ENCODE data around the gene FARP1. TPM values are rescaled to one million over a fixed set of nuclear protein-coding genes. Genes with fewer than 3 reads are reported as not detected.

FARP1 gene
- total and polyA plus RNA-seq, 2 of the 13 experiments (the other 11 are each of a cell fraction or from before 2014, with no cell fraction given) = 70.6 to 126 TPM

DNA sequence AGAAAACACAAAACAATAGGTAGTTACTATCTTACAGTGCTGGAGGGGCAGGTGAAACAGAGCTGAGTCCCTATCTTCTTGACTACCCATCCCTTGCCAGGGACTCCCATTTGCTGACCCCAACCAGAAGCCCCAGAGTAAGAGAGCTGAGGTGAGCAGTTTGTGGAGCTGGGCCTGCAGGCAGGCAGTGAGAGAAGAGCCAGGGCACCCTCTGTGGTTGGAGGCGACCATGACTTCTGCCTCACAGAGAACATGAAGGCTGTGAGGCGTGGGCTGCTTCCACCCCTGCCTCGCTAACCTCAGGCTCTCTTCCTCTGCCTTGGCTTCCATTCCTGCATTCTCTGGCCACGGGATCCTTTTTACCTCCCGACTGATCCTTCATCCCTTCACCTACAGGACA is 81.7 kb downstream of the FARP1 start:
- ATAC-seq (peak; percentile 50; the same call in 2 of the 3 replicates), FAIRE-seq (no peak), DNase-seq (ENCODE audit: low spot score) (no peak)
- in situ Hi-C loops (cut with HindIII; ENCODE audit: extremely low pct_ligation_motif_present, low pct_unique_long_range_greater_than_20kb) = no loop called here
- Histone ChIP-seq H3K36me3 (replicated peaks in 1 of 2; ENCODE audit: control insufficient read depth in 1 of 2, insufficient read depth in 2 of 2, low read length in 2 of 2) (peaks cover 15 to 52% of the 10 kb centered on the region in 2 experiments), H3K79me2 (ENCODE audit: insufficient read depth, low read length) (peaks cover 91% of the 10 kb centered on the region), H3K27me3 (ENCODE audit: control insufficient read depth in 1 of 2, insufficient read depth in 2 of 2, low read length in 2 of 2) (no peaks in the 10 kb centered on the region), H3K4me1 (ENCODE audit: insufficient read depth, low read length) (peaks cover 50% of the 10 kb centered on the region), H3K4me2 (ENCODE audit: low read depth, low read length) (no peak overlapping the region), H3K27ac (ENCODE audit: extremely low read length, insufficient read depth, low read length) (no peak overlapping the region), H3K9me3 (ENCODE audit: low read length) (peaks cover 16% of the 10 kb centered on the region; the same call in 1 of the 2 replicates), H4K20me1 (ENCODE audit: insufficient read depth, low read length) (peaks cover 65% of the 10 kb centered on the region), H3K4me3 (replicated peaks in 1 of 3; ENCODE audit: insufficient read depth in 1 of 3, low read depth in 2 of 3, low read length in 3 of 3) (no peak overlapping the region), H2AFZ (ENCODE audit: low read length) (no peak overlapping the region), H3K9ac (ENCODE audit: insufficient read depth, low read depth, low read length) (no peak overlapping the region)
- intact Hi-C loops (cut with micrococcal nuclease; ENCODE audit: unreplicated experiment) = loop anchor here (5.0 kb wide), 1 partner anchor 367 kb away; no protein-coding TSS in a partner anchor
- 92% methylated on average over 2 of the region's 5 CpGs for WGBS (ENCODE audit: low lambda C conversion rate)
- TF ChIP-seq, protein P1, sequence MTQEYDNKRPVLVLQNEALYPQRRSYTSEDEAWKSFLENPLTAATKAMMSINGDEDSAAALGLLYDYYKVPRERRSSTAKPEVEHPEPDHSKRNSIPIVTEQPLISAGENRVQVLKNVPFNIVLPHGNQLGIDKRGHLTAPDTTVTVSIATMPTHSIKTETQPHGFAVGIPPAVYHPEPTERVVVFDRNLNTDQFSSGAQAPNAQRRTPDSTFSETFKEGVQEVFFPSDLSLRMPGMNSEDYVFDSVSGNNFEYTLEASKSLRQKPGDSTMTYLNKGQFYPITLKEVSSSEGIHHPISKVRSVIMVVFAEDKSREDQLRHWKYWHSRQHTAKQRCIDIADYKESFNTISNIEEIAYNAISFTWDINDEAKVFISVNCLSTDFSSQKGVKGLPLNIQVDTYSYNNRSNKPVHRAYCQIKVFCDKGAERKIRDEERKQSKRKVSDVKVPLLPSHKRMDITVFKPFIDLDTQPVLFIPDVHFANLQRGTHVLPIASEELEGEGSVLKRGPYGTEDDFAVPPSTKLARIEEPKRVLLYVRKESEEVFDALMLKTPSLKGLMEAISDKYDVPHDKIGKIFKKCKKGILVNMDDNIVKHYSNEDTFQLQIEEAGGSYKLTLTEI (CRISPR knock-in tag; conservative IDR thresholded peaks at IDR 0.05) = no peak
- TF ChIP-seq ZNF44 (CRISPR knock-in tag; IDR thresholded peaks at IDR 0.05) (no peak), TBP (CRISPR knock-in tag; IDR thresholded peaks at IDR 0.05) (no peak), ZNF773 (CRISPR knock-in tag; IDR thresholded peaks at IDR 0.05; ENCODE audit: borderline replicate concordance) (no peak), STAG1 (CRISPR knock-in tag; IDR thresholded peaks at IDR 0.05) (0 out of 2 replicates have a peak, but pooled peaks have one; percentile 9), NFKBIZ (CRISPR knock-in tag; IDR thresholded peaks at IDR 0.05) (no peak), NKX3-1 (CRISPR knock-in tag; IDR thresholded peaks at IDR 0.05) (no peak)
- TF ChIP-seq, protein P2, sequence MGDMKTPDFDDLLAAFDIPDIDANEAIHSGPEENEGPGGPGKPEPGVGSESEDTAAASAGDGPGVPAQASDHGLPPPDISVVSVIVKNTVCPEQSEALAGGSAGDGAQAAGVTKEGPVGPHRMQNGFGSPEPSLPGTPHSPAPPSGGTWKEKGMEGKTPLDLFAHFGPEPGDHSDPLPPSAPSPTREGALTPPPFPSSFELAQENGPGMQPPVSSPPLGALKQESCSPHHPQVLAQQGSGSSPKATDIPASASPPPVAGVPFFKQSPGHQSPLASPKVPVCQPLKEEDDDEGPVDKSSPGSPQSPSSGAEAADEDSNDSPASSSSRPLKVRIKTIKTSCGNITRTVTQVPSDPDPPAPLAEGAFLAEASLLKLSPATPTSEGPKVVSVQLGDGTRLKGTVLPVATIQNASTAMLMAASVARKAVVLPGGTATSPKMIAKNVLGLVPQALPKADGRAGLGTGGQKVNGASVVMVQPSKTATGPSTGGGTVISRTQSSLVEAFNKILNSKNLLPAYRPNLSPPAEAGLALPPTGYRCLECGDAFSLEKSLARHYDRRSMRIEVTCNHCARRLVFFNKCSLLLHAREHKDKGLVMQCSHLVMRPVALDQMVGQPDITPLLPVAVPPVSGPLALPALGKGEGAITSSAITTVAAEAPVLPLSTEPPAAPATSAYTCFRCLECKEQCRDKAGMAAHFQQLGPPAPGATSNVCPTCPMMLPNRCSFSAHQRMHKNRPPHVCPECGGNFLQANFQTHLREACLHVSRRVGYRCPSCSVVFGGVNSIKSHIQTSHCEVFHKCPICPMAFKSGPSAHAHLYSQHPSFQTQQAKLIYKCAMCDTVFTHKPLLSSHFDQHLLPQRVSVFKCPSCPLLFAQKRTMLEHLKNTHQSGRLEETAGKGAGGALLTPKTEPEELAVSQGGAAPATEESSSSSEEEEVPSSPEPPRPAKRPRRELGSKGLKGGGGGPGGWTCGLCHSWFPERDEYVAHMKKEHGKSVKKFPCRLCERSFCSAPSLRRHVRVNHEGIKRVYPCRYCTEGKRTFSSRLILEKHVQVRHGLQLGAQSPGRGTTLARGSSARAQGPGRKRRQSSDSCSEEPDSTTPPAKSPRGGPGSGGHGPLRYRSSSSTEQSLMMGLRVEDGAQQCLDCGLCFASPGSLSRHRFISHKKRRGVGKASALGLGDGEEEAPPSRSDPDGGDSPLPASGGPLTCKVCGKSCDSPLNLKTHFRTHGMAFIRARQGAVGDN (CRISPR knock-in tag; IDR thresholded peaks at IDR 0.05) = 0 out of 2 replicates have a peak, but pooled peaks have one; percentile 15
- TF ChIP-seq, protein P3, sequence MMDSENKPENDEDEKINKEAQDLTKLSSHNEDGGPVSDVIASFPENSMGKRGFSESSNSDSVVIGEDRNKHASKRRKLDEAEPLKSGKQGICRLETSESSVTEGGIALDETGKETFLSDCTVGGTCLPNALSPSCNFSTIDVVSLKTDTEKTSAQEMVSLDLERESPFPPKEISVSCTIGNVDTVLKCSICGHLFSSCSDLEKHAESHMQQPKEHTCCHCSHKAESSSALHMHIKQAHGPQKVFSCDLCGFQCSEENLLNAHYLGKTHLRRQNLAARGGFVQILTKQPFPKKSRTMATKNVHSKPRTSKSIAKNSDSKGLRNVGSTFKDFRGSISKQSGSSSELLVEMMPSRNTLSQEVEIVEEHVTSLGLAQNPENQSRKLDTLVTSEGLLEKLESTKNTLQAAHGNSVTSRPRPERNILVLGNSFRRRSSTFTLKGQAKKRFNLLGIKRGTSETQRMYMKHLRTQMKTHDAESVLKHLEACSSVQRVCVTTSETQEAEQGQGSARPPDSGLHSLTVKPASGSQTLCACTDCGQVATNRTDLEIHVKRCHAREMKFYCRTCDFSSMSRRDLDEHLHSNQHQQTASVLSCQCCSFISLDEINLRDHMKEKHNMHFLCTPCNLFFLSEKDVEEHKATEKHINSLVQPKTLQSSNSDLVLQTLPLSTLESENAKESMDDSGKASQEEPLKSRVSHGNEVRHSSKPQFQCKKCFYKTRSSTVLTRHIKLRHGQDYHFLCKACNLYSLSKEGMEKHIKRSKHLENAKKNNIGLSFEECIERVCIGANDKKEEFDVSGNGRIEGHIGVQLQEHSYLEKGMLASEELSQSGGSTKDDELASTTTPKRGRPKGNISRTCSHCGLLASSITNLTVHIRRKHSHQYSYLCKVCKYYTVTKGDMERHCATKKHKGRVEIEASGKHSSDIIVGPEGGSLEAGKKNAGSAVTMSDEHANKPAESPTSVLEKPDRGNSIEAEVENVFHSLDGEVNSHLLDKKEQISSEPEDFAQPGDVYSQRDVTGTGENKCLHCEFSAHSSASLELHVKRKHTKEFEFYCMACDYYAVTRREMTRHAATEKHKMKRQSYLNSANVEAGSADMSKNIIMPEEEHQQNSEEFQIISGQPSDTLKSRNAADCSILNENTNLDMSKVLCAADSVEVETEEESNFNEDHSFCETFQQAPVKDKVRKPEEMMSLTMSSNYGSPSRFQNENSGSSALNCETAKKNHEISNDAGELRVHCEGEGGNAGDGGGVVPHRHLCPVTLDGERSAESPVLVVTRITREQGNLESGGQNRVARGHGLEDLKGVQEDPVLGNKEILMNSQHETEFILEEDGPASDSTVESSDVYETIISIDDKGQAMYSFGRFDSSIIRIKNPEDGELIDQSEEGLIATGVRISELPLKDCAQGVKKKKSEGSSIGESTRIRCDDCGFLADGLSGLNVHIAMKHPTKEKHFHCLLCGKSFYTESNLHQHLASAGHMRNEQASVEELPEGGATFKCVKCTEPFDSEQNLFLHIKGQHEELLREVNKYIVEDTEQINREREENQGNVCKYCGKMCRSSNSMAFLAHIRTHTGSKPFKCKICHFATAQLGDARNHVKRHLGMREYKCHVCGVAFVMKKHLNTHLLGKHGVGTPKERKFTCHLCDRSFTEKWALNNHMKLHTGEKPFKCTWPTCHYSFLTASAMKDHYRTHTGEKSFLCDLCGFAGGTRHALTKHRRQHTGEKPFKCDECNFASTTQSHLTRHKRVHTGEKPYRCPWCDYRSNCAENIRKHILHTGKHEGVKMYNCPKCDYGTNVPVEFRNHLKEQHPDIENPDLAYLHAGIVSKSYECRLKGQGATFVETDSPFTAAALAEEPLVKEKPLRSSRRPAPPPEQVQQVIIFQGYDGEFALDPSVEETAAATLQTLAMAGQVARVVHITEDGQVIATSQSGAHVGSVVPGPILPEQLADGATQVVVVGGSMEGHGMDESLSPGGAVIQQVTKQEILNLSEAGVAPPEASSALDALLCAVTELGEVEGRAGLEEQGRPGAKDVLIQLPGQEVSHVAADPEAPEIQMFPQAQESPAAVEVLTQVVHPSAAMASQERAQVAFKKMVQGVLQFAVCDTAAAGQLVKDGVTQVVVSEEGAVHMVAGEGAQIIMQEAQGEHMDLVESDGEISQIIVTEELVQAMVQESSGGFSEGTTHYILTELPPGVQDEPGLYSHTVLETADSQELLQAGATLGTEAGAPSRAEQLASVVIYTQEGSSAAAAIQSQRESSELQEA (CRISPR knock-in tag; IDR thresholded peaks at IDR 0.05; ENCODE audit: not compliant biosample characterization) = no peak
- CTCF ChIA-PET (ENCODE audit: low intra/inter-chr PET ratio, low total read pairs) = no interaction called here
- POLR2A ChIA-PET = no interaction called here
- BruUV-seq (replicated peaks) = no TSS peak

Measured in HepG2 (cell line).